NCI-H345 treated with DMSO at 0.1 percent for 48 hours (cell line): ENCODE results near the gene ARHGDIB.

Source experiments
- DNase-seq: peaks from one replicate; lab custom pipeline; 2025; ENCODE audit not compliant: unreplicated experiment; lab: John Stamatoyannopoulos, UW

Gene ARHGDIB

GRCh38 chr12:14961466-14962152, at the start of gene ARHGDIB:
Gene ARHGDIB (minus strand): TSS chr12:14961601. CDS start chr12:14950712, 10,889 bp downstream.
- no peak for DNase-seq

- DNase-seq: no peak
Observed at GRCh38 chr12:15011162-15011561, 49.8 kb upstream of the ARHGDIB start.

- no peak for DNase-seq
Observed at GRCh38 chr12:15007551-15007950, 46.1 kb upstream of the ARHGDIB start.

DNA sequence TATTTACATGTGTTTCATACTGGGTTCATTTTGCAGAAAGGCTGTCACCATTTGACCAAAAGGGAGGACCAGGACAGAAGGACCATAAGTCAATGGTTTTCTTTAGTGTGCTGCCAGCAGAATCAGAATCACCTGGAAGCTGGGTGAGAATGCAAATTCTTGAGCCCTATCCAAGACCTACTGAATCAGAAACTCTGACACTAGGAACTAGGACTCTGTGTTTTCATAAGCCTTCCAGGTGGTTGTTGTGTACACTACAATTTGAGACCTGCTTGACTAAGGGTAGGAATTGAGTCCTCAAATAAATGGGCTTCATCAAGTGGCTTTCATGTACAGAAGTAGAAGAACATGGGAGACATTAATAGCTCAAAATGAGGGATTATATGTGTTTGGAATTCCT, 43.7 kb upstream of the ARHGDIB start:
- no peak for DNase-seq

DNA sequence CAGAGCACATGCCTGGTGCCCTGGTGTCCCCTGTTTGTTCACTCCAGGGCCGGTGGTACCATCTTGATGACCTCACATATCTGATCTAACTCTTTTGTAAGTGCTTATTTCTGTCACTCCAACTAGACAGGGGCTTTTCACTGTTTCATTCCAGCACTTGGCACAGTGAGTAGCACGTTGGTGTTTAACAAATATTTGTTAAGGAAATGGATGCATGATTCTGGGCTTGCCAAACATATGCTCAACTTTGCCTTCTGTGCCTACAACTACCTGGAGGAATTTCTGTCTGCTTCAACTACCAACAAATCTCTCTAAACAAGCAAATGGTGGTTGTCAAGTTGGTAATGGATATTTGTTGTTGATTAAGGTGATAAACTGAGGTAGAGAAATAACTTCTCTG, 43.0 kb upstream of the ARHGDIB start:
- DNase-seq: no peak

DNA sequence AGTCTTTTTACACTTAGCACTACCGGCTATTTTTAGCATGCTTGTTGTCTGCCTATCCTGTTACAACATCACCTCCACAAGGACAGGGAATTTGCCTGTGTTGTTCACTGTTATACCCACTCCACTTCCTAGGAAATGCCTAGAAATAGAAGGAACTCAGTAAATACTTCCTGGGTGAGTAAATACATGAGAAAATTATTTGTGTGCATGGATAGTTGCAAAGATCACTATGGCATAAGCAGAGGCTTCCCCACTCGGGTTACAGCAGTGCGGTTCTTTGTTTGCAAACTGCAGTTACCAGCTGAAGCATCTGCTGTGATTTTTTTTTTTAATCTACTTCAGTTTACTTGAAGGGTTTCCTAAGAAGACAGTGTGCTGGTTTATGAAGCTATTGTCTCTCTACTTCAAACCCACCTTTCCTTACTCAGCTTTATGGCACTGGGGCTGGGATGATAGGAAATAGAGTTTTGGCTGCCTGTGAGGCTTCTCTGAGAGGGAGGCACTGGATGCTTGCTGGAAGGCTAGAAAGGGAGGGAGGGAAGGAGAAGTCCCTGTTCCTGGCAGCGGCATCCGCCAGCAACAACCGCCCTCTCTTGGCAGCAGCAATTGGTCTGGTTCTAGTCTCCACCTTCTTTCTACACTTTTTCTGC, 40.5 kb upstream of the ARHGDIB start:
- DNase-seq: no peak

DNA sequence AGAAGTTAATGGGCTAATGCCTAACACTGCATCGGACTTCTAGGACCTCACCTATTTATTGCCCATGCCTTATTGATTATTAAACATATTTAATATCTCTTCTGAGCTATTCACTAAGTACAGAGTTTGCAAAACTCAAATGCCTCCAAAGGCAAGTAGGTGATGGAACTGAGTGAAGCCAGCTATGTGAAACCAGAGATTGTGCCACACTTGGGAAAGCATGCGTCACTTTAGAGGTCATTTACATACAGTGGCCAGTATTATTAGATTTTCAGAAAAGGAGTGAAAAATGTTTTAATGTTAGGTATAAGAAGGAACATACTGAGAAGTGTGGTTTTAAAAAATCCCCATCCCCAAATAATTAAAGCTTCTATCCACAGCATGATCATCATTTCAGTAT, 39.2 kb upstream of the ARHGDIB start:
- no peak for DNase-seq

DNA sequence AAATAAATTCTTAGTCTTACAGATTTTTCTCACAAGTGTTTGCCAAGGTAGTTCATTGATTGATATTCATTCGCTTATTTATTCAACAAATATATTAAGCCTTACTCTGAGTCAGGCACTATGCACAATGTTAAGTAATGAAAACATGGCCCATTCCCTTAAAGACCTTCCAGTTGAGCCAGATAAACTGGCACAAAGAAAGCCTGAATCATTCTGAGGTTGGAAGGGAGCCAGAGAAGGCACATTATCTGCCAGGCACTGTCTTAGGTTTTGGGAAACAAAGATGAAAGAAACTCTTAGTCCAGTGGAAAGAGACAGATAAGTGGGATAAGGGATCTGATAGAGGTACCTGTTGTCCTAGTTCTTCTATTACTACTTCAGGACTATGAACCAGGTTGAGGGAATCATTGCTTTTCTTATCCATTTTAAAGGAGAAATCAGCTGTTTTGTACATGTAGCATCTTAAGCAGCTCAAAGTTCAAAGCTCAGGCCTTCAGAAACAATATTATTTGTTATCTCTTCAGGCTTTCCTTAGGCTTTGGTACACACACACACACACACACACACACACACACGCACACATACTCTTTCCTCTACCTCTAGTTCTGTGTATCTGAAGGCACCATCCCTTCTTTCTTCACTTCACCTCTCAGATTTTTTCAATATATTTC, 38.4 kb upstream of the ARHGDIB start:
- no peak for DNase-seq

DNA sequence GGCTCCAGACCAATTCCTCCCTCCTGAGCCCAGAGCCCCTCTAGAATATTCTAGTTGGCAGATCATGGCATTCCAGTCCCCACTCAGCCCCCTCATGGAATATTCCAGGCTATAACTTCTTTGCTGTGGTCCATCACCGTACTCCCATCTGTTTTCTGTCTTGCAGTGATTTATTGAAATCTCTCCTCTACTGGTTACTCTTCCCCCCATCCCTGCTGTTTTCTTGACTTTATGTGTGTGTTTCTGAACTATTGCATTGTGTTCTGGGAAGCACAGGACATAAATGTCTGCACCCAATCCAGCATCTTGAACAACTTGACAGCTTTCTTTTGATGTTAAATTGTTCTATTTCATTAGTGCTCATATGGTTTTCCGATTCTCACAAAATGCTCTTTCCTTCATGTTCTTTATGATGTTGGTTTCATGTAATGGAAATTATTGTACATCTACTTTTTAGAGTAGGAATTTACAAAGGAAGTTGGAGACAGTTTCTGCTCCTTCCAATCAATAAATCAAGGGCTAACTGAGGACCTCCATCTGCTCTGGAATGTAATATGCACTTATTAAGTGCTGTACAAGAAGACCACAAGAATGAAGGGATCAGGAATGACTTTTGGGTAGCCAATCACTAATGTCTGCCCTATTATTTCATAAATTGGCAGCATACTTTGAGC, 37.8 kb upstream of the ARHGDIB start:
- DNase-seq: no peak

DNA sequence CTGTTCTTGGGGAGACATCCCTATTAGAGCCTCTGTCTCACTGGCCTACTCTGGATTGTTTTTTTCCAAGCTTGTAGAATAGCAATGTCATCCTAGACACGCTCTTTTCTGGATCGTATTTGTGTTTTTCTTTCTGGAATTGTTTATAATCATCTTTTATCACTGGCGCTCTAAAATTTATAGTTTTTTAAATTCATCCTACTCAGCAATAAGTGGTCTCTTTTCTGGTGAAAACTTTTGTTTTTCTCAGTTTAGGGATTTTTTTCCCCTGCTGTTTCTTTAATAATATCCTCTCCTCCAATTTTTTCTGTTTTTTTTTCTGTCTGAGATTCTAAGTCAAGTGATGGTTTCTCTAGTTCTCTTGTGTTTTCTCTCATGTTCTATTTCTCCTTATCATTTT, 36.6 kb upstream of the ARHGDIB start:
- DNase-seq: no peak

GRCh38 chr12:14995583-14996425, 34.4 kb upstream of the ARHGDIB start:
- DNase-seq: peak; percentile 61

GRCh38 chr12:14994610-14995009, 33.2 kb upstream of the ARHGDIB start:
- no peak for DNase-seq

GRCh38 chr12:14993537-14994266, 32.3 kb upstream of the ARHGDIB start:
- DNase-seq: no peak

GRCh38 chr12:14993117-14993516, 31.7 kb upstream of the ARHGDIB start:
- DNase-seq: no peak

DNA sequence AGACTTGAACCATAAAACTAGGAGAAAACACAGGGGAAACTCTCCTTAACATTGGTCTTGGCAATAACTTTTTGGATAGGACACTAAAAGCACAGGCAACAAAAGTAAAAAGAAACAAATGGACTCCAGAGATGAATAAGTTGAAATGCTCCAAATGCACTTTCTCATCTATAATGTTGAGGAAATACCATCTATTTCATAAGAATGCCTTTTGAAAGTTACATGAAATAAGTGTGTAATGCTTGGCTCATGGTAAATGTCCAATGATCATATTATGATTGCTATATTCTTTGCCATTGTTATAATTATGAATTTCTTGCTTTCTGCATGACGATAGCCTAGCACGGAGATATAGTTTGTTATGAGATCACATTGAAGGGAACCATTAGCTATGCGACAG, 31.3 kb upstream of the ARHGDIB start:
- no peak for DNase-seq

DNA sequence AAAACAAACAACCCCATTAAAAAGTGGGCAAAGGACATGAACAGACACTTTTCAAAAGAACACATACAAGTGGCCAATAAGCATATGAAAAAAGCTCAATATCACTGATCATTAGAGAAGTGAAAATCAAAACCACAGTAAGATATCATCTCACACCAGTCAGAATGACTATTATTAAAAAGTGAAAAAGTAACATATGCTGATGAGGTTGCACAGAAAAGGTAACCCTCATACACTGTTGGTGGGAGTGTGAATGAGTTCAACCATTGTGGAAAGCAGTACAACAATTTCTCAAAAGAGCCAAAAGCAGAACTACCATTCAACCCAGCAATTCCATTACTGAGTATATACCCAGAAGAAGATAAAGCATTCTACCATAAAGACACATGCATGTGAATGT, 29.7 kb upstream of the ARHGDIB start:
- DNase-seq: no peak

- DNase-seq: no peak
Observed at GRCh38 chr12:14989790-14990189, 28.4 kb upstream of the ARHGDIB start.

GRCh38 chr12:14988035-14988434, 26.6 kb upstream of the ARHGDIB start:
- DNase-seq: no peak

DNA sequence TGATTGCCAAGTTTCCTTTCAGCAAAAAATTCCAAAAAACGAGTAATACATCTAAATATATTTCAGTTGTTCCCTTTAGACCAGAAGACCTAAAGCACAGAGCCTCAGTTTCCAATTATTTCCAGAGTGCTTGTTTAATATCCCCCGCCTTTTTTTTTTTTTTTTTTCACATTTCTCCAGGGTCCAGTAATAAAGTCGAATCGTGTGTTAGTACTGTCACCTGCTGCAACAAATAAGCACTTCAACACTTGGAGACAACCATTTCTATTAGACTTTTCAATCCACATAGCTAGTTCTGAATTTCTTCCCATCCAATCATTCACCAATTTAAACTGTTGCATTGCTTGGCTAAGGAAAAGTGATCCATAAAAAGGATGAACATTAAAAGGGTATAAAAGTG, 25.0 kb upstream of the ARHGDIB start:
- no peak for DNase-seq

- DNase-seq: no peak
Observed at GRCh38 chr12:14984766-14985285, 23.4 kb upstream of the ARHGDIB start.
